WTC11 (cell line): ENCODE measurements around the gene STK26. TPM values are rescaled to one million over a fixed set of nuclear protein-coding genes. Genes with fewer than 3 reads are reported as not detected.

Source experiments
- ATAC-seq: fragments of 200-7000 bp; cut with Tn5 transposase; 2 replicates; pipeline ENCODE4 v1.10.0; 2021; ENCODE audit warnings: mild to moderate bottlenecking, moderate library complexity
- CTCF ChIA-PET: fragments of 300-600 bp; sonication (Branson Sonifier 250); formaldehyde crosslinking; loops from one replicate; lab custom pipeline; 2021; ENCODE audit warnings: antibody characterized with exemption; lab: Charles Lee
- POLR2A ChIA-PET: fragments of 350-600 bp; sonication (Branson Sonifier 250); formaldehyde crosslinking; loops from one replicate; lab custom pipeline; 2021; ENCODE audit warnings: antibody characterized with exemption; lab: Charles Lee
- DNase-seq: peaks from one replicate; pipeline ENCODE4 v3.0.0; 2021; ENCODE audit warnings: low spot score
- H3K27ac Mint-ChIP-seq: 2 replicates; pipeline ENCODE4 v1.8.0; 2021; ENCODE audit warnings: mixed read lengths
- H3K27me3 Mint-ChIP-seq: 2 replicates; pipeline ENCODE4 v1.8.0; 2021; ENCODE audit warnings: low read depth, mild to moderate bottlenecking, moderate library complexity, mixed read lengths
- H3K36me3 Mint-ChIP-seq: 2 replicates; pipeline ENCODE4 v1.8.0; 2021; ENCODE audit warnings: mixed read lengths
- H3K4me1 Mint-ChIP-seq: 2 replicates; pipeline ENCODE4 v1.8.0; 2022; ENCODE audit warnings: mixed read lengths
- H3K4me3 Mint-ChIP-seq: 2 replicates; pipeline ENCODE4 v1.8.0; 2021; ENCODE audit warnings: mild to moderate bottlenecking, moderate library complexity, mixed read lengths
- H3K9me3 Mint-ChIP-seq: 2 replicates; pipeline ENCODE4 v1.8.0; 2021; ENCODE audit warnings: mixed read lengths
- ATF3 ChIP-seq: sonication (generic); formaldehyde crosslinking; conservative IDR thresholded peaks from 2 replicates; pipeline ENCODE4 v1.8.1; 2022; ENCODE audit warnings: mild to moderate bottlenecking, missing genetic modification reagents
- CREM ChIP-seq: sonication (generic); formaldehyde crosslinking; IDR thresholded peaks from 2 replicates; pipeline ENCODE4 v1.8.1; 2022; ENCODE audit warnings: mild to moderate bottlenecking, missing genetic modification reagents, moderate library complexity
- E2F4 ChIP-seq: sonication (generic); formaldehyde crosslinking; IDR thresholded peaks from 2 replicates; pipeline ENCODE4 v1.8.1; 2022; ENCODE audit warnings: low read depth, mild to moderate bottlenecking, moderate library complexity, missing genetic modification reagents, borderline replicate concordance
- FOXP4 ChIP-seq: sonication (generic); formaldehyde crosslinking; IDR thresholded peaks from 2 replicates; pipeline ENCODE4 v1.8.0; 2022; ENCODE audit warnings: mild to moderate bottlenecking, missing genetic modification reagents
- GABPB1 ChIP-seq: sonication (generic); formaldehyde crosslinking; IDR thresholded peaks from 2 replicates; pipeline ENCODE4 v1.8.1; 2023; ENCODE audit warnings: mild to moderate bottlenecking, missing genetic modification reagents
- HMGA2 ChIP-seq: fragments of 250-450 bp; sonication (Bioruptor Pico); IDR thresholded peaks from 2 replicates; pipeline ENCODE4 v1.4.0; 2021; ENCODE audit warnings: mild to moderate bottlenecking, moderate library complexity
- JUN ChIP-seq: sonication (generic); formaldehyde crosslinking; IDR thresholded peaks from 2 replicates; pipeline ENCODE4 v1.8.0; 2023; ENCODE audit warnings: mild to moderate bottlenecking, missing genetic modification reagents
- NR2C2 ChIP-seq: sonication (generic); formaldehyde crosslinking; IDR thresholded peaks from 2 replicates; pipeline ENCODE4 v1.8.0; 2022; ENCODE audit warnings: mild to moderate bottlenecking, missing genetic modification reagents
- PREB ChIP-seq: sonication (generic); formaldehyde crosslinking; IDR thresholded peaks from 2 replicates; pipeline ENCODE4 v1.8.1; 2022; ENCODE audit warnings: mild to moderate bottlenecking, missing genetic modification reagents, moderate library complexity, borderline replicate concordance
- ZNF219 ChIP-seq: sonication (generic); formaldehyde crosslinking; IDR thresholded peaks from 2 replicates; pipeline ENCODE4 v1.8.0; 2023; ENCODE audit warnings: missing genetic modification reagents, mild to moderate bottlenecking, borderline replicate concordance
- ZNF232 ChIP-seq: sonication (generic); formaldehyde crosslinking; IDR thresholded peaks from 2 replicates; pipeline ENCODE4 v1.8.0; 2022; ENCODE audit warnings: mild to moderate bottlenecking, missing genetic modification reagents
- ZNF263 ChIP-seq: sonication (generic); formaldehyde crosslinking; IDR thresholded peaks from 2 replicates; pipeline ENCODE4 v1.8.1; 2022; ENCODE audit warnings: low read depth, mild to moderate bottlenecking, moderate library complexity, missing genetic modification reagents
- ZNF281 ChIP-seq: sonication (generic); formaldehyde crosslinking; IDR thresholded peaks from 2 replicates; pipeline ENCODE4 v1.8.0; 2023; ENCODE audit warnings: mild to moderate bottlenecking, missing genetic modification reagents
- ZNF416 ChIP-seq: fragments of 250-450 bp; sonication (Bioruptor Pico); IDR thresholded peaks from 2 replicates; pipeline ENCODE4 v1.9.0; 2021; ENCODE audit warnings: mild to moderate bottlenecking, inconsistent platforms
- ZNF512 ChIP-seq: sonication (generic); formaldehyde crosslinking; IDR thresholded peaks from 2 replicates; pipeline ENCODE4 v1.8.1; 2022; ENCODE audit warnings: missing genetic modification reagents, borderline replicate concordance
- ZSCAN18 ChIP-seq: fragments of 250-450 bp; sonication (Bioruptor Pico); IDR thresholded peaks from 2 replicates; pipeline ENCODE4 v2.1.2; 2022; ENCODE audit warnings: mild to moderate bottlenecking, moderate library complexity
- total RNA-seq: library from RNA; stranded (reverse); gene quantifications from 3 replicates; pipeline ENCODE4 v1.2.3, GENCODE V29; 2021

Gene STK26
- total RNA-seq, 1 experiment from 2014 or later, result 77.6 TPM

- Mint-ChIP-seq H3K27me3 (no peaks in the 10 kb centered on the region), H3K4me1 (peaks cover 8% of the 10 kb centered on the region), H3K4me3 (no peak overlapping the region), H3K9me3 (no peaks in the 10 kb centered on the region), H3K36me3 (no peaks in the 10 kb centered on the region), H3K27ac (no peak overlapping the region)
- DNase-seq (no peak), ATAC-seq (no peak)
- CTCF ChIA-PET, result no interaction called here
- POLR2A ChIA-PET, result no interaction called here
- TF ChIP-seq JUN (CRISPR knock-in tag) (no peak), ZNF232 (CRISPR knock-in tag) (no peak), ZNF281 (CRISPR knock-in tag) (no peak), CREM (CRISPR knock-in tag) (no peak), GABPB1 (CRISPR knock-in tag) (no peak)
Observed at GRCh38 chrX:132001127-132001526, 22.0 kb upstream of the STK26 start.

GRCh38 chrX:132004728-132005127 is 18.4 kb upstream of the STK26 start:
- ATAC-seq, result peak; percentile 38; the same call in 1 of the 2 replicates

More at GRCh38 chrX:132004728-132005127, 18.4 kb upstream of the STK26 start:
- Mint-ChIP-seq H3K27me3 (peaks cover 2% of the 10 kb centered on the region; the same call in 1 of the 2 replicates), H3K4me3 (no peak overlapping the region), H3K9me3 (no peaks in the 10 kb centered on the region), H3K27ac (no peak overlapping the region), H3K36me3 (no peaks in the 10 kb centered on the region), H3K4me1 (peaks cover 8% of the 10 kb centered on the region)
- DNase-seq, result no peak
- CTCF ChIA-PET, result interaction anchor here (0.7 to 1.4 kb wide), 2 partner anchors 88 to 163 kb away, joined by 3 to 4 read pairs; no protein-coding TSS in a partner anchor
- TF ChIP-seq PREB (no peak), ZNF281 (CRISPR knock-in tag) (no peak), FOXP4 (no peak), ZNF416 (CRISPR knock-in tag) (no peak), E2F4 (no peak), HMGA2 (CRISPR knock-in tag) (no peak), ATF3 (no peak), ZNF219 (CRISPR knock-in tag) (no peak), ZSCAN18 (CRISPR knock-in tag) (no peak), NR2C2 (CRISPR knock-in tag) (no peak), JUN (CRISPR knock-in tag) (no peak), ZNF512 (CRISPR knock-in tag) (no peak), ZNF263 (CRISPR knock-in tag) (no peak)
- POLR2A ChIA-PET, result no interaction called here
